Nephron progenitor cell (in vitro differentiated cells): Measurements from ENCODE around the gene FAM209A.

Experiments
- DNase-seq: peaks from one replicate; pipeline ENCODE4 v3.0.0; 2021
- H3K27ac Mint-ChIP-seq: 2 replicates; pipeline ENCODE4 v1.8.0; 2021; ENCODE audit warnings: mild to moderate bottlenecking, moderate library complexity, mixed read lengths
- H3K27me3 Mint-ChIP-seq: 2 replicates; pipeline ENCODE4 v1.8.0; 2021; ENCODE audit warnings: mild to moderate bottlenecking, low read depth, mixed read lengths; ENCODE audit not compliant: poor library complexity
- H3K36me3 Mint-ChIP-seq: 2 replicates; pipeline ENCODE4 v1.8.0; 2021; ENCODE audit warnings: low read depth, mixed read lengths
- H3K4me1 Mint-ChIP-seq: 2 replicates; pipeline ENCODE4 v1.8.0; 2021; ENCODE audit warnings: mixed read lengths
- H3K4me3 Mint-ChIP-seq: 2 replicates; pipeline ENCODE4 v1.8.0; 2021; ENCODE audit warnings: mild to moderate bottlenecking, moderate library complexity, mixed read lengths
- H3K9me3 Mint-ChIP-seq: 2 replicates; pipeline ENCODE4 v1.8.0; 2021; ENCODE audit warnings: mild to moderate bottlenecking, moderate library complexity, mixed read lengths
- TF ChIP-seq, protein P1 (sequence below): fragments of 200-600 bp; sonication (generic); IDR thresholded peaks from 2 replicates; pipeline ENCODE4 v1.5.0; 2021; ENCODE audit warnings: antibody characterized with exemption

Gene FAM209A

DNA sequence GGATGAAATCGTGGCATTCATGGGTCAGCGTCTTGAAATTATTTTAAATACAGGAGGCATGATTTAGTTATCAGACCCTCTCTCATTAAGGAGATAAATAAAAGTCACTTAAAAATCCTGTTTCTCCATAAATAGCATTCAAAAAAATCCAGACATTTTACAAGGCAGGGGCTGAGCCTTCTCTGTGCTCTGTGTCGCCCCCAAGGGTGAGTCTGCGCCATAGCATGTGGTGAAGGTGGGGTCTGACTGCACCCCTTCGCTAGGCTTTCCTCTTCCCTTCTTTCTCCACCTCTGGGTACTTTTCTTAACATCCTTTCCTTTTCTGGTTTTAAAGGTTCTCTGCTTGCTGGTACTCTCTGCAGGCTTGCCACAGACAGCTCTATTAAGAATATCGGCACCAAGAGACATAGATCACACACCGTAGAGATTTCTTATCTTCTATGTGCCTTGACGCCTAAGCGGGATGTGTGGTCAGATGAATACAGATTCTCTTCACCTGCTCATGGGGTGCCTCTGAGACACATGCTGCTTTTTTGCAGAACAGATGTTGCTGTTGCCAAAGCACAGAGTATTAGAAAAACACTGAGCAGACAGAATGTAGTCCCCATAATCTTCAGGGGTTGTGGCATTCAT is 20.1 kb upstream of the FAM209A start:
- DNase-seq: peak; percentile 28
- no peaks in the 10 kb centered on the region for H3K27me3 Mint-ChIP-seq
- H3K27ac Mint-ChIP-seq: peak overlapping the region; percentile 57
- TF ChIP-seq, protein P1, sequence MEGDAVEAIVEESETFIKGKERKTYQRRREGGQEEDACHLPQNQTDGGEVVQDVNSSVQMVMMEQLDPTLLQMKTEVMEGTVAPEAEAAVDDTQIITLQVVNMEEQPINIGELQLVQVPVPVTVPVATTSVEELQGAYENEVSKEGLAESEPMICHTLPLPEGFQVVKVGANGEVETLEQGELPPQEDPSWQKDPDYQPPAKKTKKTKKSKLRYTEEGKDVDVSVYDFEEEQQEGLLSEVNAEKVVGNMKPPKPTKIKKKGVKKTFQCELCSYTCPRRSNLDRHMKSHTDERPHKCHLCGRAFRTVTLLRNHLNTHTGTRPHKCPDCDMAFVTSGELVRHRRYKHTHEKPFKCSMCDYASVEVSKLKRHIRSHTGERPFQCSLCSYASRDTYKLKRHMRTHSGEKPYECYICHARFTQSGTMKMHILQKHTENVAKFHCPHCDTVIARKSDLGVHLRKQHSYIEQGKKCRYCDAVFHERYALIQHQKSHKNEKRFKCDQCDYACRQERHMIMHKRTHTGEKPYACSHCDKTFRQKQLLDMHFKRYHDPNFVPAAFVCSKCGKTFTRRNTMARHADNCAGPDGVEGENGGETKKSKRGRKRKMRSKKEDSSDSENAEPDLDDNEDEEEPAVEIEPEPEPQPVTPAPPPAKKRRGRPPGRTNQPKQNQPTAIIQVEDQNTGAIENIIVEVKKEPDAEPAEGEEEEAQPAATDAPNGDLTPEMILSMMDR: peak; percentile 46
- no peaks in the 10 kb centered on the region for H3K4me1 Mint-ChIP-seq
- peaks cover 4% of the 10 kb centered on the region for H3K36me3 Mint-ChIP-seq
- no peaks in the 10 kb centered on the region for H3K9me3 Mint-ChIP-seq
- no peak overlapping the region for H3K4me3 Mint-ChIP-seq

DNA sequence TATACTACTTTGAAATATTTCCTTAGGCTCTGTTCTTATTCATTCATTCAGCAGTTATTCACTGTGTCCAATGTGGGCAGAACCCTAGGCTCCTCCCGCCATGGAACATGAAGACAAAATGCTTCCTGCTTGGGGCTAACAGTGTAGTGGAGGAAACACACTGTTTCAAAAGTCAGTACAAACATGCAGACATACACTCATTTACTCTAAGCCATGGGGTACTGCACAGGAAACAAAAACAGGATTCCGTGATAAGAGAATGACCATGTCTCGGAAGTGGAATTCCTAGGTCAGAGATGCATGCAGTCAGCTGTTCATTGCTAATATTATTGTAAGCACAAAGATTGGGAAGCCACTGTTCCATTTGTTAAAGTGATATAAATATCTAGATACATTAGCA is 18.4 kb upstream of the FAM209A start:
- TF ChIP-seq, protein P1: no peak
- no peak overlapping the region for H3K4me3 Mint-ChIP-seq
- peaks cover 4% of the 10 kb centered on the region for H3K36me3 Mint-ChIP-seq
- no peak for DNase-seq
- no peaks in the 10 kb centered on the region for H3K27me3 Mint-ChIP-seq
- no peaks in the 10 kb centered on the region for H3K4me1 Mint-ChIP-seq
- H3K27ac Mint-ChIP-seq: no peak overlapping the region
- no peaks in the 10 kb centered on the region for H3K9me3 Mint-ChIP-seq

DNA sequence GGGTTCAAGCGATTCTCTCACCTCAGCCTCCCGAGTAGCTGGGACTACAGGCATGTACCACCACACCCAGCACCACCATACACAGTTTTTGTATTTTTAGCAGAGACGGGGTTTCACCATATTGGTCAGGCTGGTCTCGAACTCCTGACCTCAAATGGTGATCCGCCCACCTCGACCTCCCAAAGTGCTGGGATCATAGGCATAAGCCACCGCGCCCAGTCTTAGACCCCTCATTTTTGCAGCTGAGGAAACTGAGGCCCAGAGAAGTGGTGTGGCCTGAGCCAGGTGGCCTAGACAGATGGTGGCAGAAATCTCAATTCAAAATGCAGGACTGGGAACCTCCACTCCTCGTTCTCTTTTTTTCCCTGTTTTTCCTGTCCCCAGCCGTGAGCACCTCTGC is 12.6 kb upstream of the FAM209A start:
- no peak overlapping the region for H3K4me3 Mint-ChIP-seq
- no peaks in the 10 kb centered on the region for H3K27me3 Mint-ChIP-seq
- H3K36me3 Mint-ChIP-seq: peaks cover 15% of the 10 kb centered on the region
- DNase-seq: no peak
- TF ChIP-seq, protein P1: no peak
- no peaks in the 10 kb centered on the region for H3K9me3 Mint-ChIP-seq
- H3K27ac Mint-ChIP-seq: no peak overlapping the region
- H3K4me1 Mint-ChIP-seq: peaks cover 24% of the 10 kb centered on the region

DNA sequence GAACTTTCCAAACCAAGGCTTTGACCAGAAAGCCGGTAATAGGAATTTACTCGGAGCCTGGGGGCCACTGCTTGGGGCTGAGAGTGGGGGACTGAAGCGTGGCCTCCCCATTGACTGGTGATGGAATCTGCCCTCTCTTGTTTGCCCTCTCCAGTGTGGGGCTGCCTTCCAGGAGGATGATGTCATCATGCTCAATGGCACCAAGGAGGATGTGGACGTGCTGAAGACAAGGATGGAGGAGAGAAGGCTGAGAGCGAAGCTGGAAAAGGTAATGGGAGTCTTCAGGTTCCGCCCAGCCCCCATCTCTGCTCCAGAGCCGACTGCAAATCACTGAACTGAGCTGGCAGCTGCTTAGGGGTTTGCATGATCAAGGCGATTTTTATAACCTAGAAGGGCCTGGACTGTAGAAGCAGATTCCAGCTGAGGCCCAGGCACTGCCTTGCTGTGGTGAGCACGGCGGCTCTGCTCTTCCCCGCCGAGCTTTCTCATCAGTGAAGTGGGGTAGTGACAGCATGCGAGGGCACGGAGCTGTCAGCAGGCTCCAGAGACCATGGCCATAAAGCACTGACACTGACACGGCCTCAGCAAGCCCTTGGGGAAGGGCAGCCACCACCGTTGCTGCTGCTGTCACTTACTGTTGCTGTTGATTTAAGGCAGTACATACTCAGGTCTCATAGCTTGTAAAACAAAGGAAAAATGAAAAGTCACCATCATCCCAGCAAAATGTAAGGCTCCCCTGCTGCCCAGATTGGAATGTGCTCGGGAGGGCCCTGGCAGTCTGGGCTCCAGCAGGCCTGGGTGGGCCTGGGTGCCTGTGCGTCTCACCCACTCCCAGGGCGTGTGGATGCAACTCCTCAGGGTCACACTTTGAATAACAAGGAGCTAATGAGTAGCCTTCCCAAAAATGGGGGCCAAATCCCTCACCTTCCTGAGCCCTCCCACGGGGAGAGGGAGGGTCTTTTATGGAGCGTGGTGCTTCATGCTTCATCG is 11.1 kb upstream of the FAM209A start:
- Mint-ChIP-seq H3K36me3 (peaks cover 28% of the 10 kb centered on the region), H3K9me3 (peaks cover 4% of the 10 kb centered on the region), H3K4me3 (no peak overlapping the region), H3K27ac (peak overlapping the region; percentile 95), H3K4me1 (peaks cover 24% of the 10 kb centered on the region), H3K27me3 (no peaks in the 10 kb centered on the region)
- TF ChIP-seq, protein P1: no peak
- peak; percentile 20 for DNase-seq

DNA sequence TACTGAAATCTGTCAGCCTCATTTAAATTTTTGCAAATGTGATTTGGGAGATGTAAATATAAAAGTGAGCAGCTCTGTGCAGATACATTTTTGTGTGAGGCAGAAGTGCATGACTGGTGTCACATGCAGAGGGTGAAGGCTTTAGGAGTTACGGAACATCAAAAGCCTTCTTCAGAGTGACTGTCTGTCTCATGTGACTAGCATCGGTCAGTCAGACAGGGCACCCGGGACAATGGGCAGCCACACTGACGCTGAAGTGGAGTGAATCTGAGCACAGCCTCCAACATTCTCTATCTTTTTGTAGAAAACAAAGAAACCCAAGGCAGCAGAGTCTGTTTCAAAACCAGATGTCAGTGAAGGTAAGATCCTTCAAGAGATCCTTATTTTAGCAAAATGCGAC is 7.9 kb upstream of the FAM209A start:
- no peak overlapping the region for H3K27ac Mint-ChIP-seq
- H3K27me3 Mint-ChIP-seq: no peaks in the 10 kb centered on the region
- no peak for DNase-seq
- H3K4me1 Mint-ChIP-seq: peaks cover 24% of the 10 kb centered on the region
- H3K4me3 Mint-ChIP-seq: no peak overlapping the region
- TF ChIP-seq, protein P1: no peak
- peaks cover 36% of the 10 kb centered on the region for H3K9me3 Mint-ChIP-seq
- H3K36me3 Mint-ChIP-seq: peaks cover 60% of the 10 kb centered on the region
